Liver (tissue), 3 donors: ENCODE measurements around the gene ESPN.

Experiments used
- CTCF ChIP-seq: fragments of 150-350 bp; IDR thresholded peaks from 2 replicates; pipeline ENCODE4 v1.5.1; 2017; ENCODE audit warnings: improper control_type of control experiment, low read depth, low read length; ENCODE audit not compliant: missing input control
- HNF4G ChIP-seq: IDR thresholded peaks from 2 replicates; pipeline ENCODE4 v1.6.1; 2016; ENCODE audit warnings: antibody characterized with exemption
- RAD21 ChIP-seq, 2 donors: IDR thresholded peaks; 2 replicates each; pipeline ENCODE4 v1.6.1; 2016; ENCODE audit warnings: antibody characterized with exemption in 2 of 2, mild to moderate bottlenecking in 2 of 2
- TAF1 ChIP-seq: conservative IDR thresholded peaks from 2 replicates; pipeline ENCODE4 v1.6.1; 2016; ENCODE audit warnings: antibody characterized with exemption, mild to moderate bottlenecking
- donor health status: healthy.
- donor health status: healthy.

GRCh38 chr1:6416295-6416656, 8.3 kb upstream of the ESPN start:
- no peak for TF ChIP-seq CTCF
- no peak for TF ChIP-seq RAD21 (IDR thresholded peaks at IDR 0.05)
- TF ChIP-seq TAF1 = no peak
- TF ChIP-seq HNF4G = no peak
